Spinal cord (tissue), 10 donors: ENCODE results near the gene ANO4. TPM values are rescaled to one million over a fixed set of nuclear protein-coding genes. Genes with fewer than 3 reads are reported as not detected.
"Not testable (repeated sequence)": the region's sequence is repeated elsewhere in the genome, so short reads cannot be mapped to it uniquely, and the experiment has no call there.

Experiments
- DNase-seq, 6 donors: peaks; one replicate each; pipeline versions ENCODE4 v3.0.0 to v3.0.0-alpha.2; 2013 to 2015; ENCODE audit warnings: low spot score in 6 of 6, low read depth in 4 of 6
- H3K27ac ChIP-seq: one replicate; pipeline ENCODE4 v1.5.1; 2013; ENCODE audit warnings: low read depth, low read length, control low read depth
- H3K27me3 ChIP-seq: one replicate; pipeline ENCODE4 v1.6.1; 2013; ENCODE audit warnings: low read length; ENCODE audit not compliant: control insufficient read depth, insufficient read depth
- H3K36me3 ChIP-seq: one replicate; pipeline ENCODE4 v1.6.1; 2013; ENCODE audit warnings: low read length; ENCODE audit not compliant: control insufficient read depth, insufficient read depth
- H3K4me1 ChIP-seq: one replicate; pipeline ENCODE4 v1.6.1; 2013; ENCODE audit warnings: low read length; ENCODE audit not compliant: control insufficient read depth, insufficient read depth
- H3K4me3 ChIP-seq: one replicate; pipeline ENCODE4 v1.5.1; 2013; ENCODE audit warnings: low read depth, low read length, control low read depth
- H3K9me3 ChIP-seq: one replicate; pipeline ENCODE4 v1.6.1; 2013; ENCODE audit warnings: low read length; ENCODE audit not compliant: control insufficient read depth, insufficient read depth
- WGBS: methylation state at CpG from one replicate; pipeline ENCODE4 v1.1.5; 2013; ENCODE audit warnings: missing lambda C conversion rate; ENCODE audit not compliant: insufficient coverage; 5-methylcytosine and 5-hydroxymethylcytosine counted together
- polyA plus RNA-seq, 2 donors: library from polyadenylated mRNA; unstranded; fragments of 120-200 nt; gene quantifications; one replicate each; pipeline ENCODE4 v1.2.1, GENCODE V29; 2013; ENCODE audit not compliant: insufficient read length in 2 of 2
- total RNA-seq, 2 donors: library from RNA; depleted of rRNA in 1 of 2; stranded (reverse); fragments of 120-200 nt in 1 of 2; fragments of >200 nt in 1 of 2; gene quantifications; one replicate each; pipeline versions ENCODE4 v1.2.3 to v1.2.4, GENCODE V29; 2013 to 2014
- donor health status: healthy.

Gene ANO4
- total and polyA plus RNA-seq, 4 donors: 14.5 to 47.1 (median 22.7) TPM

GRCh38 chr12:101077791-101078528 lies 283.4 kb downstream of the ANO4 start:
- 100% methylated on average over 1 of the region's 3 CpGs for WGBS
- no peak overlapping the region for H3K27ac ChIP-seq
- H3K36me3 ChIP-seq: no peaks in the 10 kb centered on the region
- H3K9me3 ChIP-seq: no peaks in the 10 kb centered on the region
- no peaks in the 10 kb centered on the region for H3K27me3 ChIP-seq
- DNase-seq: peak in 2 of 6 donors; percentile 60 to 62
- peaks cover 7% of the 10 kb centered on the region for H3K4me1 ChIP-seq
- H3K4me3 ChIP-seq: no peak overlapping the region

- WGBS: no CpG with 5 or more reads among the region's 6 CpGs
- Histone ChIP-seq H3K9me3 (no peaks in the 10 kb centered on the region), H3K4me3 (no peak overlapping the region), H3K36me3 (no peaks in the 10 kb centered on the region), H3K27ac (no peak overlapping the region), H3K27me3 (no peaks in the 10 kb centered on the region), H3K4me1 (peaks cover 7% of the 10 kb centered on the region)
- DNase-seq: peak in 2 of 6 donors; percentile 54 to 66
These were observed 284.1 kb downstream of the ANO4 start for GRCh38 chr12:101078536-101079285.

DNA sequence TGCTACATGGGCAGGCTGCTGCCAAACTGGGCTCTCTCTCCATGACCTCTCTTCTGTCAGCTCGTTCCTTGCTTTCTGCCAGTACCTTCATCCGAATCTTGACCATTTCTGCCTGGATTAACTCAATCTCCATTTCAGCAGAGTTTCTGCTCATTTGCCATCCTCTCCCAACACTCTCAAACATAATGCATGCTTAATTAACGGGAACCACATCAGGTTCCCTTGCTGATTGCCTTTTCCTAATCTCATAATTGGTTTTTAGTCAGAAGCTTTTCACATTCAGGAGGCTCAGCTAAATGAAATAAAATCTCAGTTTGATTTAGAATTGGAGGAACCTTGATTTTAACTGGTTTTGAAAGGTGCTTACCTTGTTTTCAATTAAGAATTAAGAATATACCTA lies 288.1 kb downstream of the ANO4 start:
- Histone ChIP-seq H3K27me3 (no peaks in the 10 kb centered on the region), H3K36me3 (no peaks in the 10 kb centered on the region), H3K4me3 (no peak overlapping the region), H3K4me1 (peaks cover 7% of the 10 kb centered on the region), H3K27ac (no peak overlapping the region), H3K9me3 (no peaks in the 10 kb centered on the region)
- 73% methylated on average over 2 of the region's 3 CpGs for WGBS
- peak in 1 of 6 donors; percentile 67 for DNase-seq

- no peaks in the 10 kb centered on the region for H3K27me3 ChIP-seq
- 32% methylated on average over 10 of the region's 11 CpGs for WGBS
- H3K27ac ChIP-seq: no peak overlapping the region
- H3K4me3 ChIP-seq: no peak overlapping the region
- H3K9me3 ChIP-seq: no peaks in the 10 kb centered on the region
- no peaks in the 10 kb centered on the region for H3K36me3 ChIP-seq
- H3K4me1 ChIP-seq: peaks cover 3% of the 10 kb centered on the region
- peak in 2 of 6 donors; percentile 25 to 54 for DNase-seq
These were observed 292.0 kb downstream of the ANO4 start for GRCh38 chr12:101086490-101087135.

DNA sequence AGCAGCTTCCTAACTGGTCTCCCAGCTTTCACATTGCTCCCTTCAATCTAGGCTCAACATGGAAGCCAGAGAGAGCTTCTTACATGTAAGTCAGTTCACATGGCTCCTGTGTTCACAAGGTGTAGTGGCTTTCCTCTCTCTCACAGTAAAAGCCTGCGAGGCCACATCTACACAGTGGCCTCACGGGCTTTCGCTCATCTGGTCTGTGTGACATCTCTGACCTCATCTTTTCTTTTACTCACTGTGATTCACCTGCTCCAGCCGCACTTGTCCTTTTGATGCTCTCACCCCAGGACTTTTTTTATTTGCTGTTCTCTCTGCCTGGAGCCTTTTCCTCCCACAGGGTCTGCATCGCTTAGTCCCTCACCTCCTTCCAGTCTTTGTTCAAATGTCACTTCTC lies 293.3 kb downstream of the ANO4 start:
- DNase-seq: no peak
- Histone ChIP-seq H3K36me3 (no peaks in the 10 kb centered on the region), H3K9me3 (no peaks in the 10 kb centered on the region), H3K27ac (no peak overlapping the region), H3K27me3 (no peaks in the 10 kb centered on the region), H3K4me1 (peaks cover 3% of the 10 kb centered on the region), H3K4me3 (no peak overlapping the region)
- WGBS: 55% methylated on average over 5 of the region's 5 CpGs

DNA sequence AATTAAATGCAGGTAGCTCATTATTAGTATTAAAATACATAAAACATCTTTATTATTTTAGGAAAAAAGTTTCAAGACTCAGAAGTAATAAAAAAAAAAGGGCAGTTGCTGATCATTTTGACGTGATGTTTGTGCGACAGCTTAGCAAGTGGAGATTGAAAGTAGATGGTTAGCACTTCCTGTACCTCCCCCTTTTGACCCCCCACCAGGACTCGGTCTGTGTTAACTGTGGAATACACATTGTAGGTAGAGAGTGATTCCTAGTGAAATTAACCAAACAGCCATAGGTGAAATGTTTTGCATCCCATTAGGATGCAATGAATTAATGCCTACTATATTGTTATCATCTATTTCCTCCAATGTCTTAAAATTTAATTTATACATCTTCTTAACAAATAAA lies 294.7 kb downstream of the ANO4 start:
- WGBS: 92% methylated on average over 2 of the region's 3 CpGs
- H3K4me3 ChIP-seq: no peak overlapping the region
- H3K36me3 ChIP-seq: no peaks in the 10 kb centered on the region
- H3K9me3 ChIP-seq: no peaks in the 10 kb centered on the region
- no peak for DNase-seq
- H3K27me3 ChIP-seq: no peaks in the 10 kb centered on the region
- H3K4me1 ChIP-seq: peaks cover 3% of the 10 kb centered on the region
- no peak overlapping the region for H3K27ac ChIP-seq

DNA sequence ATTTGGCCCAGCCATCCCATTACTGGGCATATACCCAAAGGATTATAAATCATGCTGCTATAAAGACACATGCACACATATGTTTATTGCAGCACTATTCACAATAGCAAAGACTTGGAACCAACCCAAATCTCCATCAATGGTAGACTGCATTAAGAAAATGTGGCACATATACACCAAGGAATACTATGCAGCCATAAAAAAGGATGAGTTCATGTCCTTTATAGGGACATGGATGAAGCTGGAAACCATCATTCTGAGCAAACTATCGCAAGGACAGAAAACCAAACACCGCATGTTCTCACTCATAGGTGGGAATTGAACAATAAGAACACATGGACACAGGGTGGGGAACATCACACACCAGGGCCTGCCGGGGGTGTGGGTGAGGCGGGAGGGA lies 295.6 kb downstream of the ANO4 start:
- not testable (repeated sequence) for H3K27me3 ChIP-seq
- WGBS: no CpG with 5 or more reads among the region's 4 CpGs

GRCh38 chr12:101097829-101098580 lies 303.4 kb downstream of the ANO4 start:
- no peaks in the 10 kb centered on the region for H3K36me3 ChIP-seq
- no peak overlapping the region for H3K27ac ChIP-seq
- H3K4me1 ChIP-seq: no peaks in the 10 kb centered on the region
- H3K9me3 ChIP-seq: no peaks in the 10 kb centered on the region
- 71% methylated on average over 1 of the region's 5 CpGs for WGBS
- H3K27me3 ChIP-seq: no peaks in the 10 kb centered on the region
- no peak overlapping the region for H3K4me3 ChIP-seq
- DNase-seq: no peak

More for the DNA sequence above, 295.6 kb downstream of the ANO4 start:
- not testable (repeated sequence) for H3K36me3 ChIP-seq, H3K27ac ChIP-seq, H3K4me1 ChIP-seq, H3K4me3 ChIP-seq, DNase-seq, H3K9me3 ChIP-seq

DNA sequence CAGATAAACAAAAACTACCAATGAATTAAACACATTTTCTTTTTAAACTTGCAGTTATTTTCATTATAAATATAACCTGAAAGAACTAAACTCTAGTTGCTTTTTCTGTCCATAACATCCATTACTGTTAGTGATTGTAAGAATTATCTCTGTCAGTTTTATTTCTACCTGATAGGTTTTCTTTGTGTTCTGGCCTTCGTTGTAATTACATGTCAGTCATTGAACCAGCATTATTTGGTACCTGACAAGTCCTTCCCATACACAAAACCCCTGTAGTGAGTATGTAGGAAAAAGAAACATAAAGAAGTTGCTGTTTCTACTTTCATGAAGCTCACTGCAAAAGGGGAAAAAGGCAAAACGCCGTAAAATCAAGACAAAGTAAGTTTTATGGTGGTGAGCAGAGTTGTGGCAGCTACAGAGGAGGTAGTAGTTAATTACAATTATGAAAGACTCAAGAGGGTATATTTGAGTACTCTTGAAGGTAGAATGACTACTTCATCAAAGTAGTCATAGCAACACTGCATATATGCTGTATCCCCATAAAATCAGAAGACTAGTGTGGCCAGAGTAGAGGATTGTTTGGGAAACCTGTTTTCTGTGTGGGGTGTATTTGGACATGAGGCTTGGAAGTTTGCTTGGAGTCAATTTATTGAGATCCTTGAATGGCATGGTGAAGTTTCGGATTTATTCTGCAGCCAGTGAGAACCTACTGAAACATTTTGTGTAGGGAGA lies 312.6 kb downstream of the ANO4 start:
- H3K4me1 ChIP-seq: no peaks in the 10 kb centered on the region
- peaks cover 2% of the 10 kb centered on the region for H3K9me3 ChIP-seq
- no peaks in the 10 kb centered on the region for H3K27me3 ChIP-seq
- no peak overlapping the region for H3K4me3 ChIP-seq
- H3K36me3 ChIP-seq: no peaks in the 10 kb centered on the region
- no peak for DNase-seq
- 97% methylated on average over 2 of the region's 4 CpGs for WGBS
- no peak overlapping the region for H3K27ac ChIP-seq
